SK-N-SH treated with all-trans-retinoic acid at 6 μM for 48 hours (cell line): ENCODE data around the gene DYNLT2.

ENCODE experiments used
- CREB5 ChIP-seq: fragments of 250-450 bp; sonication (Bioruptor Pico); IDR thresholded peaks from 2 replicates; pipeline ENCODE4 v1.5.1; 2020; ENCODE audit warnings: low read depth, mild to moderate bottlenecking, moderate library complexity
- CSRNP3 ChIP-seq: fragments of 250-450 bp; sonication (Bioruptor Pico); IDR thresholded peaks from 2 replicates; pipeline ENCODE4 v1.5.1; 2021; ENCODE audit warnings: mild to moderate bottlenecking, moderate library complexity
- ESRRG ChIP-seq: fragments of 250-450 bp; sonication (Bioruptor Pico); IDR thresholded peaks from 2 replicates; pipeline ENCODE4 v1.6.1; 2021; ENCODE audit warnings: mild to moderate bottlenecking
- GLIS3 ChIP-seq: fragments of 250-450 bp; sonication (Bioruptor Pico); IDR thresholded peaks from 2 replicates; pipeline ENCODE4 v1.5.0; 2020; ENCODE audit warnings: mild to moderate bottlenecking, moderate library complexity
- OSR1 ChIP-seq: fragments of 250-450 bp; sonication (Bioruptor Pico); IDR thresholded peaks from 2 replicates; pipeline ENCODE4 v1.8.0; 2022; ENCODE audit warnings: moderate library complexity, mild to moderate bottlenecking, inconsistent platforms
- PATZ1 ChIP-seq: fragments of 250-450 bp; sonication (Bioruptor Pico); IDR thresholded peaks from 2 replicates; pipeline ENCODE4 v1.8.0; 2020; ENCODE audit warnings: mild to moderate bottlenecking, moderate library complexity, borderline replicate concordance
- PPARA ChIP-seq: fragments of 250-450 bp; sonication (Bioruptor Pico); IDR thresholded peaks from 2 replicates; pipeline ENCODE4 v1.5.0; 2020; ENCODE audit warnings: mild to moderate bottlenecking, borderline replicate concordance
- ZFP30 ChIP-seq: fragments of 450-650 bp; formaldehyde crosslinking; IDR thresholded peaks from 2 replicates; pipeline ENCODE4 v1.5.0; 2022; ENCODE audit warnings: mild to moderate bottlenecking, moderate library complexity
- ZNF565 ChIP-seq: fragments of 450-650 bp; formaldehyde crosslinking; conservative IDR thresholded peaks from 2 replicates; pipeline ENCODE4 v1.5.0; 2020; ENCODE audit warnings: low read depth, mild to moderate bottlenecking, moderate library complexity
- ZNF70 ChIP-seq: fragments of 450-650 bp; formaldehyde crosslinking; IDR thresholded peaks from 2 replicates; pipeline ENCODE4 v1.5.0; 2020; ENCODE audit warnings: mild to moderate bottlenecking, moderate library complexity

GRCh38 chr6:169787797-169788196 is 36.4 kb upstream of the DYNLT2 start:
- TF ChIP-seq OSR1 (CRISPR knock-in tag) (no peak), ZNF70 (no peak), GLIS3 (CRISPR knock-in tag) (no peak), CREB5 (no peak), ESRRG (CRISPR knock-in tag) (no peak), PPARA (no peak), ZFP30 (CRISPR knock-in tag) (no peak), CSRNP3 (no peak), ZNF565 (CRISPR knock-in tag) (no peak), PATZ1 (CRISPR knock-in tag) (no peak)
